Central memory CD8-positive, alpha-beta T cell (primary cell): ENCODE results near the gene SPIRE1.

Source experiments
- ATAC-seq: fragments of 150-1000 bp; cut with Tn5 transposase; replicated peaks from 2 replicates; pipeline ENCODE4 v1.10.0; 2022; ENCODE audit warnings: mild to moderate bottlenecking, moderate FRiP score, moderate number of reproducible peaks; ENCODE audit not compliant: poor library complexity, severe bottlenecking; ENCODE audit errors: extremely low read depth
- DNase-seq, 2 donors: peaks; one replicate each; pipeline ENCODE4 v3.0.0; 2021; ENCODE audit warnings: low spot score in 2 of 2
- H3K27ac Mint-ChIP-seq: one replicate; pipeline ENCODE4 v1.8.0; 2022; ENCODE audit warnings: low read depth, mild to moderate bottlenecking, moderate library complexity, mixed read lengths
- H3K27me3 Mint-ChIP-seq: one replicate; pipeline ENCODE4 v1.8.0; 2022; ENCODE audit warnings: mixed read lengths
- H3K36me3 Mint-ChIP-seq: one replicate; pipeline ENCODE4 v1.8.0; 2022; ENCODE audit warnings: mild to moderate bottlenecking, moderate library complexity, mixed read lengths; ENCODE audit not compliant: insufficient read depth
- H3K4me1 Mint-ChIP-seq: one replicate; pipeline ENCODE4 v1.8.0; 2022; ENCODE audit warnings: mixed read lengths
- H3K4me3 Mint-ChIP-seq: one replicate; pipeline ENCODE4 v1.8.0; 2022; ENCODE audit warnings: mild to moderate bottlenecking, moderate library complexity, mixed read lengths
- H3K9me3 Mint-ChIP-seq: one replicate; pipeline ENCODE4 v1.8.0; 2022; ENCODE audit warnings: mixed read lengths

SPIRE1 gene

DNA sequence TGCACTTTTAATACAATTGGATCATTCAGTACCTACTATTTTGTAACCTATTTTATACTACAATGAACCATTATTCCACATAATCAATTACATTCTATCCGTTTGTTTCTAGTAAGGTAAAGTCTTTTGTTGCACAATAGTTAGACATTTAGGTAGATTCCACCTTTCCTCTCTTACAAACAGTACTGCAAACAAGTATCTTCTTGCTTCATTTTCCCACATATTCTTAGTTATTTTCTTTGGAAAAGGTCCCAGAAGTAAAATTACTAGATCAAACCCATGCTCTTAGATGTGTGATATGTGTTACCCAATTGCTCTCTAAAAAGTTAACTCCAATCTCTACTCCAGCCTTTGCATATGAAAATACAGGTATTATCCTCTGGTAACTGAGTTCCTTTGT lies 49.6 kb downstream of the SPIRE1 start:
- DNase-seq: no peak
- no peak for ATAC-seq

DNA sequence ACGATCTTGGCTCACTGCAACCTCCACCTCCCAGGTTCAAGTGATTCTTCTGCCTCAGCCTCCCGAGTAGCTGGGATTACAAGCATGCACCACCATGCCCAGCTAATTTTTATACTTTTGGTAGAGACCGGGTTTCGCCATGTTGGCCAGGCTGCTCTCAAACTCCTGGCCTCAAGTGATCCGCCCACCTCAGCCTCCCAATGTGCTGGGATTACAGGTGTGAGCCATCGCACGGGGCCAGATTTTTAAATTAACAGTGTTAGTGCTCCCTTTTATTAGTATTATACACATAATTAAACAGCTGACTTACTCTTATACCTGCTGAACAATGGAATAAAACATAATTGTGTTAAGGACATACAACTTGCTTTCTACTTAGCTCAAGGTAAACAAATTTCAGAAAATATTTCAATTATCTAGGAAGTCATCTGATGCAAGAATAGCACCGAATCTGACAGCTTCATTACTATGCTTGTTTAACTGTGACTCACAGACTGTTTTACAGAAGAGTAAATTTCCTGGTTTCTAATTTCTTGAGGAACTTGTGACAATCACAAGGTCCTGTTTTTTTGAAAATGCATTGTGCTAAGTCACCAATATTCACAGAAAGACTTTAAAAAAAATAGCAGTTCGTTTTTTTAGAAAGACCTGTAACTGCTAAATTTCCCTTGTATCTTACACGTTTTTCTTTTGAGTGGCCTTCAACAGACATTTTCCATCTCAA lies 51.2 kb downstream of the SPIRE1 start:
- DNase-seq: no peak
- no peak overlapping the region for H3K4me3 Mint-ChIP-seq
- no peaks in the 10 kb centered on the region for H3K9me3 Mint-ChIP-seq
- no peaks in the 10 kb centered on the region for H3K36me3 Mint-ChIP-seq
- peaks cover 15% of the 10 kb centered on the region for H3K27me3 Mint-ChIP-seq
- no peaks in the 10 kb centered on the region for H3K4me1 Mint-ChIP-seq
- no peak overlapping the region for H3K27ac Mint-ChIP-seq
- ATAC-seq: no peak

More for the DNA sequence above, 49.6 kb downstream of the SPIRE1 start:
- Mint-ChIP-seq H3K27me3 (peaks cover 26% of the 10 kb centered on the region), H3K4me1 (no peaks in the 10 kb centered on the region), H3K9me3 (no peaks in the 10 kb centered on the region), H3K36me3 (no peaks in the 10 kb centered on the region), H3K4me3 (no peak overlapping the region), H3K27ac (no peak overlapping the region)

DNA sequence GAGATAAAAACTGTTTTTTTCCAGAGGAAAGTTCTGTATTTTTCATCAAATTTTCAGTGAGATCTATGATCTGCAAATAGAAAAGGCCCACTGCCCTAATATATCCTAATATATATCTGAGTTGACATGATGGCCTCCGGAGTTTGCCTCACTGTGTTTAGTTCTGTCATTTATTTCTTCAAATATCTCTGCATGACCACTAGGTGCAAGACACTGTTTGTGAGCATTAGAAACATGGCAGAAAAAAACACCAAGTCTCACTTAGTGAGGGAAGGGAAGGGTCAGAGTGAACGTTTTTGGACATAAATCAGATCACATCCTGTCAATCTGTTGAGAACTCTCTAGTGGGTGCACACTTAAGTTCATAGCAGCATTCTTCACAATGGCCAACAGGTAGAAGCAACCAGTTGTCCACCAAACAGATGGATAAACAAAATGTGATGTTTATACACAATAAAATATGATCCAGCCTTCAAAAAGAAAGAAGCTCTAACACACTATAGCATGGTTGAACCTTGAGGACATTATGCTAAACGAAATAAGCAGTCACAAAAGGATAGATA lies 53.4 kb downstream of the SPIRE1 start:
- H3K27ac Mint-ChIP-seq: no peak overlapping the region
- no peaks in the 10 kb centered on the region for H3K36me3 Mint-ChIP-seq
- no peaks in the 10 kb centered on the region for H3K9me3 Mint-ChIP-seq
- no peaks in the 10 kb centered on the region for H3K4me1 Mint-ChIP-seq
- ATAC-seq (no peak), DNase-seq (no peak)
- H3K4me3 Mint-ChIP-seq: no peak overlapping the region
- no peaks in the 10 kb centered on the region for H3K27me3 Mint-ChIP-seq

DNA sequence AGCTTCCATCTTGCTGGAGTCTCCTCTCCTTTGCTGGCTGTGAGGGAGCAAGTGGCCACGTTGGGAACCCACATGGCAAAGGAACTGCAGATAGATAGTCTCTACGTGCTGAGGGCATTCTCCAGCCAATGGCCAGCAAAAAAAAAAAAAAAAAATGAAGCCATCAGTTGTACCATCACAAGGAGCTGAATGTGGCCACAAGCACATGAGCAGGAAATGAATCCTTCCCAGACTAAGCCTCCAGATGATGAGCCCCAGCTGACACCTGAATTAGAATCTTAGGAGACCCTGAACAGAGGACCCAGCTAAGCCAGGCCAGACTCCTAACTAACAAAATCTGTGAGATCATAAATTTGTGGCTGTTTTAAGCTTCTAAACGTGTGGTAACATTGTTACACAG lies 57.9 kb downstream of the SPIRE1 start:
- ATAC-seq (no peak), DNase-seq (no peak)
- Mint-ChIP-seq H3K27me3 (no peaks in the 10 kb centered on the region), H3K27ac (no peak overlapping the region), H3K4me3 (no peak overlapping the region), H3K4me1 (peaks cover 7% of the 10 kb centered on the region), H3K9me3 (no peaks in the 10 kb centered on the region), H3K36me3 (no peaks in the 10 kb centered on the region)

DNA sequence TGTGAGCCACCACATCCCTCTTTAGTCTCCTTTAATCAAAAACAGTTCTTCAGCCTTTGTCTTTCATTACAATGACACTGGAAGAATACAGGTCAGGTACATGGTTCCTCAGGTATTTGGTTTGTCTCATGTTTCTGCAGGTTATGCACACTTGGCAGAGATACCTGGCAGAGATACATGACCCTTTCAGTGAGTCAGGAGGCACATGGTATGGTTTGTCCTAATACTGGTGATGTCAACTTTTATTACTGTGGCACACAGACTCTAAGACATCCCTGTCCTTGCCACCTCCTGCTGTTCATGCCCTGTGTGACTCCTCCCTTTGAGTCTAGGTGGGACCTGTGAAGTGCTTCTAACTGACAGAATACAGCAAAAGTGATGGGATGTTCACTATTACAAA lies 58.4 kb downstream of the SPIRE1 start:
- ATAC-seq (no peak), DNase-seq (no peak)
- Mint-ChIP-seq H3K36me3 (no peaks in the 10 kb centered on the region), H3K4me3 (no peak overlapping the region), H3K9me3 (no peaks in the 10 kb centered on the region), H3K4me1 (peaks cover 7% of the 10 kb centered on the region), H3K27me3 (no peaks in the 10 kb centered on the region), H3K27ac (no peak overlapping the region)

DNA sequence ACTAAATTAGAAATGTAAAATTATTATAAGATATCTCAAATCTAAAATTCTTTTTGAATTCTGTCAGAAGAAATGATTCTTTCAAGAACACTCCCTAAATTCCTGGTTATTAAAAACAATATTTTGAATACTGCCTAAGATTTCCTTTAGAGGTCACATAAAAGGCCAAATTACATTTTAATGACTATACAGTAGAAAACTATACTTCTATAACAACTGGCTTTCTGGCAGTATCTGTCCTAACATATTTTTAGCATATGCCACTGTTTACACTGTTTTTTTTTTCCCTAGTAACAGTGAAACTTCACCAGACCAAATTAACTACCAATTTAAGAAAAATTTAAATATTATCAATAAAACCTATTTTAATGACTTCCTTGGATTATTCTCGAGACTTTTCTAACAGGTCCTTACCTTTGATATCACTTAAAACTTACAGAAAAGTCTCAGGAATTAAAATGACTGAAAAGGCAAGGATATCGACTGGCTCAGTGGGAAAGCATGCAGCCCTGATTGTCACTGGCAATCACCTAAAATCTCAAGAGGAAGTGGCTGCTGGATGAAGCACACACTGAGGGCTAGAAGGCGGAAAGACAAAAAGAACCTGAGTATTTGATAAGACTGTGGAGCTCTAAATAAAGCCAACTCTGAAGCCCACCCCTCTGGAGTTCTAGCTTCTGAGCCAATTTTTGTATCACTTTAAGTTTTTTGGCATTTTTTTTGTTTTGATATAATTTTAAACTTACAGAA lies 59.6 kb downstream of the SPIRE1 start:
- Mint-ChIP-seq H3K27ac (no peak overlapping the region), H3K4me1 (peaks cover 7% of the 10 kb centered on the region), H3K4me3 (no peak overlapping the region), H3K27me3 (no peaks in the 10 kb centered on the region), H3K9me3 (no peaks in the 10 kb centered on the region), H3K36me3 (no peaks in the 10 kb centered on the region)
- ATAC-seq: no peak
- DNase-seq: no peak

DNA sequence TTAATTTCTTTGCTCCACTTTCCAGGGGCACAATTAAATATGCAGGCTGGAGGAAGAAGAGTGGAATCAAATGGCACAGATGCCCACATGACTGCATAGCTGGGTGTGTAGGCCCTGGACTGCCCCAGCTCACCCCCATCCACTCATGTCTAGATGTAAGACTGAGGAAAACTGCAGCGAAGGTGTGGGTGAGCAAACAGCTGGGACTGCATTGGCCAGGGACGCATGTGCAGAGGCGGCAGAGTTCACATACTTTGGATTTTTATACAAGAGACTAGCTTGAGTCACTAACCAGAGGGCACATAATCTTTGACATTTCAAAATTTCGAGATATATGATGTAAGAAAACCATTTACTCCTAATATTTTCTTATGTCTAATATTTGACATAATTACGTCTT lies 60.1 kb downstream of the SPIRE1 start:
- no peaks in the 10 kb centered on the region for H3K9me3 Mint-ChIP-seq
- H3K4me1 Mint-ChIP-seq: peaks cover 7% of the 10 kb centered on the region
- ATAC-seq: no peak
- no peaks in the 10 kb centered on the region for H3K27me3 Mint-ChIP-seq
- no peak for DNase-seq
- H3K27ac Mint-ChIP-seq: no peak overlapping the region
- no peak overlapping the region for H3K4me3 Mint-ChIP-seq
- H3K36me3 Mint-ChIP-seq: no peaks in the 10 kb centered on the region

DNA sequence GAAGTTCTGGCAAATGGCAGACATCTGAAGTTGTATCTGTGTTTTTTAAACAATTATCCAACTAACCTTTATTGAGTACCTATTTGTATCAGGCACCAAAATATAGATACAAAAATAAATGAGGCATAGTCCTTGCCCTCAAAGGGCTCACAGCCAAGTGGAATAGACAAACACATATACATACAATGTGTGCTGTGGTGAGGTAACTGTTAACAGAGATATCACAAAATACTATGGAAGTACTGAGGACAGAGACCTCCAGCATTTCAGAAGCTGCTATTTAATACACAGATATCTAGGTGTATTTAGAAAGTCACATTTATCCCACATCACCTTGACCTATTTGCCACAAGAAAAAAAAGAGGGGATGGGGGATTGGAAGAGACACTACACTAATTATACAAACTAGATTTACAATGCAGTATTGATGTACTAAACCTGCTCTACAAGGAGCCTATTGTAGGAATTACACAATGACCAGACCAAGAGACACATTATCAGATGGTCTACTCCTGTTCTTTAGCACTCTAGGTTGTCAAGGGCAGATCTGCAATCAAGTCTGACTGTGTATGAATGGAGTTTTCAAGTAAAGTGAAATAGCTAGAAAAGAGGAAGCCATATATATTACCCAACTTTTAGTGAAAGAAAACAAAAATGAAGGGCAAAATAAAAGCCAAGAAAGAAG lies 62.2 kb downstream of the SPIRE1 start:
- no peaks in the 10 kb centered on the region for H3K9me3 Mint-ChIP-seq
- peaks cover 7% of the 10 kb centered on the region for H3K4me1 Mint-ChIP-seq
- H3K27ac Mint-ChIP-seq: no peak overlapping the region
- no peaks in the 10 kb centered on the region for H3K36me3 Mint-ChIP-seq
- DNase-seq: no peak
- no peak overlapping the region for H3K4me3 Mint-ChIP-seq
- ATAC-seq: no peak
- H3K27me3 Mint-ChIP-seq: no peaks in the 10 kb centered on the region

DNA sequence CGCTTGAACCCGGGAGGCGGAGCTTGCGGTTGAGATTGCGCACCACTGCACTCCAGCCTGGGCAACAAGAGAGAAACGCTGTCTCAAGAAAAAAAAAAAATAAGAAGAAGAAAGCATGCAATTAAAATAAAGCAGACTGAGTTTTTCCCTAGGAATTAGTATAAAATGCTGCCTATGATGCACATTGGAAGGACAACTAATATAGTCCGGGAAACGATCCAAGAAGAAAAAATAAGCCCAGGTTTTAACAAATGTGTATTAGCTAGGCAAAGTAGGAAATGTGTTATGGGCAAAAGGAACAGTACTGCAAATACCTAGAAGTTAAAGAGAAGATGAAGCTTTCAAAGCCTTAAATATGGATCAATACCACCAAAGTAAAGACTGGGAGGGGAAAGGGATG lies 64.0 kb downstream of the SPIRE1 start:
- H3K27me3 Mint-ChIP-seq: no peaks in the 10 kb centered on the region
- no peak overlapping the region for H3K4me3 Mint-ChIP-seq
- H3K36me3 Mint-ChIP-seq: no peaks in the 10 kb centered on the region
- no peaks in the 10 kb centered on the region for H3K9me3 Mint-ChIP-seq
- ATAC-seq (no peak), DNase-seq (no peak)
- H3K4me1 Mint-ChIP-seq: peaks cover 7% of the 10 kb centered on the region
- H3K27ac Mint-ChIP-seq: no peak overlapping the region

DNA sequence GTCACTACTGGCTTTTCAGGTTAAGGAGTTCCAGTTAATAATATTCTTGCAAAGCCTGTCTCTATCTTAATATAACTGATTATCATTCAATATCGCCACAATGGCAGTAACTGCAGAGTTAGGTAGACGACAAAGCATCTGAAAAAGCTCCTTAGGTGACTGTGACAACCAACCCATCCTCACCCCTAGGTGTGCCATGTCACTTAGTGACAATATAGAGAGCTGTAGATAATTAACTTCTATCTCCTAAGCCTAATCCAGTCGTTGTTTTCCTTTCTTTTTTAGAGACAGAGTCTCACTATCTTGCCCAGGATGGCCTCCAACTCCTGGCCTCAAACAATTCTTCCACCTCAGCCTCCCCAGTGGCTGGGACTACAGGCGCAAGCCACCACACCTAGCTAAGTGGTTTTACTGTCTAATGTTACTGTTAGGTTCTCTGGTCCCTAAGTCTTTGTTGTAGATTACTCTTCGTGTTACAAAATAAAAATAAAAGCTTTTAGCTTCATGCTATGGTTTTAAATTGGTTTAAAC lies 65.2 kb downstream of the SPIRE1 start:
- peaks cover 7% of the 10 kb centered on the region for H3K4me1 Mint-ChIP-seq
- no peak for ATAC-seq
- no peaks in the 10 kb centered on the region for H3K36me3 Mint-ChIP-seq
- no peak for DNase-seq
- no peaks in the 10 kb centered on the region for H3K27me3 Mint-ChIP-seq
- H3K27ac Mint-ChIP-seq: no peak overlapping the region
- no peak overlapping the region for H3K4me3 Mint-ChIP-seq
- H3K9me3 Mint-ChIP-seq: no peaks in the 10 kb centered on the region

DNA sequence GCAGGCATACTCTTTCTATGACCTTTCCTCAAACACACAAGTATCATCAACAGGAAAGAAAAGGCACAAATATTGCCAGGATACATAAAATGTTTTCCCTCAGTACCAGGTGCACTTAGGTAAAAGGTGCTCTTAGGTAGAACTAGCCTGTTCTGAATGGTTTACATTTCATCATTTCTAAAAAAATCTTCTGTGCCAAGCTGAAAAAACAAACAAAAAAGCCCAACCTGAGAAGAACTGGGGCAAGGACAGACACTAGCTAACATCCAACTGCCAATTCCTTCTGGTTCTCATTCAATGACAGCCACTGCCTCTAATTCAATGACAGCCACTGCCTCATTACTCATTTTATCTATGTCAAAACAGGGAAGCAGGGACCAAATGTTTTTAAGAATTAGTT lies 68.5 kb downstream of the SPIRE1 start:
- Mint-ChIP-seq H3K4me3 (no peak overlapping the region), H3K27ac (no peak overlapping the region), H3K36me3 (no peaks in the 10 kb centered on the region), H3K9me3 (no peaks in the 10 kb centered on the region), H3K4me1 (no peaks in the 10 kb centered on the region), H3K27me3 (no peaks in the 10 kb centered on the region)
- DNase-seq (no peak), ATAC-seq (no peak)

DNA sequence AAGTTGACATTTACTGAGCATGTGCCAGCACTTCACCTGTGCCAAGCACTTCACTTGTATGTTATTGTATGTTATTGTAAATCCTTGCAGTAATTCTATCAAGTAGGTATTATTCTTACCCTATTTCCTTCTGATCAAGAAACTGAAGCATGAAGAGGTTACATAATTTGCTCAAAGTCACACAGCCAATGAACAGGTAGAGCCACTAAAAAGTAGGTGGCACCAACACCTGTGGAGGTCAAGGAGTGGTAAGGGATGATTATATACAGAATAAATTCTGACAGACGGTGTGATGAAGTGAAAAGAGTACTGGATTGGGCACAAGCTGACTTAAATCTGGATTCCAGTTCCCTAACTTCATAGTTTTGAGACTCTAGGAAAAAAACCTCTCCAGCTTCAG lies 71.0 kb downstream of the SPIRE1 start:
- no peak for ATAC-seq
- Mint-ChIP-seq H3K36me3 (no peaks in the 10 kb centered on the region), H3K27me3 (no peaks in the 10 kb centered on the region), H3K9me3 (no peaks in the 10 kb centered on the region), H3K4me3 (no peak overlapping the region), H3K4me1 (no peaks in the 10 kb centered on the region), H3K27ac (no peak overlapping the region)
- no peak for DNase-seq
